ENCODE data around the gene ATL3.

ATL3 gene

DNA sequence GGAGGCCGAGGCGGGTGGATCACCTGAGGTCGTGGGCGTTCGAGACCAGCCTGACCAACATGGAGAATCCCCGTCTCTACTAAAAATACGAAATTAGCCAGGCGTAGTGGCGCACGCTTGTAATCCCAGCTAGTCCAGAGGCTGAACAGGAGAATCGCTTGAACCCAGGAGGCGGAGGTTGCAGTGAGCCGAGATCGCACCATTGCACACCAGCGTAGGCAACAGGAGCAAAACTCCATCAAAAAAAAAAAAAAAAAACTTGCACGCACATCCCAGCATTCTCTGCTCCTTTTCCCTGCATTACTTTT, 934 bp upstream of the ATL3 start:
- H3K36me3 Mint-ChIP-seq (ENCODE audit: low read depth): peaks cover 9% of the 10 kb centered on the region
- no peaks in the 10 kb centered on the region for H3K9me3 Mint-ChIP-seq
- peaks cover 17% of the 10 kb centered on the region for H3K4me1 Mint-ChIP-seq
- TF ChIP-seq, protein P1, sequence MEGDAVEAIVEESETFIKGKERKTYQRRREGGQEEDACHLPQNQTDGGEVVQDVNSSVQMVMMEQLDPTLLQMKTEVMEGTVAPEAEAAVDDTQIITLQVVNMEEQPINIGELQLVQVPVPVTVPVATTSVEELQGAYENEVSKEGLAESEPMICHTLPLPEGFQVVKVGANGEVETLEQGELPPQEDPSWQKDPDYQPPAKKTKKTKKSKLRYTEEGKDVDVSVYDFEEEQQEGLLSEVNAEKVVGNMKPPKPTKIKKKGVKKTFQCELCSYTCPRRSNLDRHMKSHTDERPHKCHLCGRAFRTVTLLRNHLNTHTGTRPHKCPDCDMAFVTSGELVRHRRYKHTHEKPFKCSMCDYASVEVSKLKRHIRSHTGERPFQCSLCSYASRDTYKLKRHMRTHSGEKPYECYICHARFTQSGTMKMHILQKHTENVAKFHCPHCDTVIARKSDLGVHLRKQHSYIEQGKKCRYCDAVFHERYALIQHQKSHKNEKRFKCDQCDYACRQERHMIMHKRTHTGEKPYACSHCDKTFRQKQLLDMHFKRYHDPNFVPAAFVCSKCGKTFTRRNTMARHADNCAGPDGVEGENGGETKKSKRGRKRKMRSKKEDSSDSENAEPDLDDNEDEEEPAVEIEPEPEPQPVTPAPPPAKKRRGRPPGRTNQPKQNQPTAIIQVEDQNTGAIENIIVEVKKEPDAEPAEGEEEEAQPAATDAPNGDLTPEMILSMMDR (IDR thresholded peaks at IDR 0.05; ENCODE audit: unreplicated experiment in 3 of 3): no peak
- peak overlapping the region; percentile 42 to 83 (median 65) for H3K27ac Mint-ChIP-seq
- peak overlapping the region; percentile 82 to 87 (median 85) for H3K4me3 Mint-ChIP-seq
- H3K27me3 Mint-ChIP-seq (ENCODE audit: low read depth): peaks cover 3% of the 10 kb centered on the region

DNA sequence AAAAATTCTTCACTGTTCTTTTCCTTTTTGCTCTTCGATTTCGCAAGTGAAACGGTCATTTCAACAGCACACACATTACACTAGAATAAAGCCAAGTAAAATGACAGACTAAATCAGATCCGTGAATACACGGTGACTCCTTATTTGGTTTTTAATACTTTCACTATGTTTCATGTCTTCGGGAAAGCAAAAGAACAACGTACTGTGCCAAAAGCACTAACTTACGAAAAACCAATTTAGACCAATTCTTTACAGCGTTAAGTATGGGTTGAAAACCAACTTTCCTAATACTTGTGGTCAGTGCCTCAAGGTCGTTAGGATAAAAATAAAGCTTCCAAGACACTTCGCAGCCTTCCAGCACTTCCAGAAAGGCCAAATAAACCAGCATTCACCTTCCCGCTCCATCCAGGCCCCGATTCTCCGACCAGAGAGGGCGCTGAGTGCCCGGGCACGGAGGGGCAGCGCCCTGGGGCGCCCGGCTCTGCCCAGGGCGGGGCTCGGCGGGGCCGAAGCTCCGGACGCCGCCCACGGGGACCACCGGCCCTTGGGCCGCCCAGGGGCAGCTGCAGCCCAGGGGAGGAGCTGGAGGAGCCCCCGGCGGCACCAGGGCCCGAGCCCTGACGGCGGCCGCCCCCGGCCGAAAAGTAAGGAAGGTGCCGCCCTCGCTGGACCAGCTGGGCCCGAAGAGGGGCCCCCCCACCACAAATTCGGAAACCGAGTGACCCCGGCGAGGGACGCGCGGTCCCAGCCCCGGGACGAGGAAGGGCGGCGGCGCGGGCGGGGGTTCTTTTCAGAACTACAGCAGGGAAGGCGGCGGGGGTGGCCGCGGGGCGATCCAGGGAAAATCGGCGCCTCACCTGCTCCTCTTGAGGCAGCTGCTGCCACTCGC, 499 bp downstream of the ATL3 start:
- no peaks in the 10 kb centered on the region for H3K9me3 Mint-ChIP-seq
- peaks cover 3% of the 10 kb centered on the region for H3K27me3 Mint-ChIP-seq (ENCODE audit: low read depth)
- peak overlapping the region; percentile 82 to 93 (median 87) for H3K4me3 Mint-ChIP-seq
- peaks cover 17% of the 10 kb centered on the region for H3K4me1 Mint-ChIP-seq
- H3K27ac Mint-ChIP-seq: peak overlapping the region; percentile 60 to 90 (median 78)
- TF ChIP-seq, protein P1 (IDR thresholded peaks at IDR 0.05; ENCODE audit: unreplicated experiment in 3 of 3): no peak
- H3K36me3 Mint-ChIP-seq (ENCODE audit: low read depth): peaks cover 9% of the 10 kb centered on the region

GRCh38 chr11:63670096-63670432, 1.1 kb downstream of the ATL3 start:
- H3K4me1 Mint-ChIP-seq: peaks cover 17% of the 10 kb centered on the region
- H3K27me3 Mint-ChIP-seq (ENCODE audit: low read depth): peaks cover 3% of the 10 kb centered on the region
- peaks cover 9% of the 10 kb centered on the region for H3K36me3 Mint-ChIP-seq (ENCODE audit: low read depth)
- no peaks in the 10 kb centered on the region for H3K9me3 Mint-ChIP-seq
- H3K4me3 Mint-ChIP-seq: peak overlapping the region; percentile 82 to 93 (median 86)
- TF ChIP-seq, protein P1 (IDR thresholded peaks at IDR 0.05; ENCODE audit: unreplicated experiment in 3 of 3): no peak
- peak overlapping the region; percentile 60 to 90 (median 78) for H3K27ac Mint-ChIP-seq

GRCh38 chr11:63667995-63668795, 3.0 kb downstream of the ATL3 start:
- Mint-ChIP-seq H3K36me3 (ENCODE audit: low read depth) (peaks cover 9% of the 10 kb centered on the region), H3K27me3 (ENCODE audit: low read depth) (peaks cover 3% of the 10 kb centered on the region), H3K27ac (no peak overlapping the region), H3K4me1 (peaks cover 23% of the 10 kb centered on the region), H3K9me3 (no peaks in the 10 kb centered on the region), H3K4me3 (peak overlapping the region; percentile 7 to 66 (median 17))
- TF ChIP-seq, protein P1 (IDR thresholded peaks at IDR 0.05; ENCODE audit: unreplicated experiment in 3 of 3): no peak

- Mint-ChIP-seq H3K9me3 (no peaks in the 10 kb centered on the region), H3K4me3 (no peak overlapping the region), H3K36me3 (ENCODE audit: low read depth) (peaks cover 9% of the 10 kb centered on the region), H3K4me1 (peaks cover 17% of the 10 kb centered on the region), H3K27ac (no peak overlapping the region), H3K27me3 (ENCODE audit: low read depth) (no peaks in the 10 kb centered on the region)
- TF ChIP-seq, protein P1 (IDR thresholded peaks at IDR 0.05; ENCODE audit: unreplicated experiment in 3 of 3): no peak
These were observed 4.3 kb downstream of the ATL3 start for GRCh38 chr11:63666874-63667273.

Data from nephron (organoid).